Breast epithelium (tissue), 3 donors: ENCODE data around the gene ADIPOR1.

Experiments used
- CTCF ChIP-seq, 3 donors: fragments of 450-650 bp; IDR thresholded peaks; one replicate each; pipeline ENCODE4 v1.5.1; 2016 to 2017; ENCODE audit warnings: antibody characterized with exemption in 3 of 3, mild to moderate bottlenecking in 3 of 3, moderate library complexity in 3 of 3
- POLR2A ChIP-seq: fragments of 450-650 bp; IDR thresholded peaks from one replicate; pipeline ENCODE4 v1.6.1; 2016; ENCODE audit warnings: antibody characterized with exemption, mild to moderate bottlenecking, moderate library complexity
- POLR2AphosphoS5 ChIP-seq, 3 donors: sonication (generic); formaldehyde crosslinking; IDR thresholded peaks; one replicate each; pipeline ENCODE4 v1.6.1; 2017; ENCODE audit warnings: antibody characterized with exemption in 3 of 3

GRCh38 chr1:202958544-202959275, 598 bp upstream of the ADIPOR1 start:
- TF ChIP-seq CTCF (IDR thresholded peaks at IDR 0.05) (no peak), POLR2AphosphoS5 (IDR thresholded peaks at IDR 0.05) (no peak), POLR2A (no peak)
